AG10803 (cell line): ENCODE data around the gene KARS1.

ENCODE experiments used
- DNase-seq: peaks from one replicate; pipeline ENCODE4 v3.0.0; 2010; ENCODE audit warnings: low read depth
- H3K4me3 ChIP-seq: 2 replicates; pipeline ENCODE4 v1.5.1; 2011; ENCODE audit warnings: mild to moderate bottlenecking, low read length, control low read depth
- CTCF ChIP-seq: conservative IDR thresholded peaks from 2 replicates; pipeline ENCODE4 v1.5.1; 2011; ENCODE audit warnings: mild to moderate bottlenecking, low read length, control low read depth, inconsistent platforms

Gene KARS1

DNA sequence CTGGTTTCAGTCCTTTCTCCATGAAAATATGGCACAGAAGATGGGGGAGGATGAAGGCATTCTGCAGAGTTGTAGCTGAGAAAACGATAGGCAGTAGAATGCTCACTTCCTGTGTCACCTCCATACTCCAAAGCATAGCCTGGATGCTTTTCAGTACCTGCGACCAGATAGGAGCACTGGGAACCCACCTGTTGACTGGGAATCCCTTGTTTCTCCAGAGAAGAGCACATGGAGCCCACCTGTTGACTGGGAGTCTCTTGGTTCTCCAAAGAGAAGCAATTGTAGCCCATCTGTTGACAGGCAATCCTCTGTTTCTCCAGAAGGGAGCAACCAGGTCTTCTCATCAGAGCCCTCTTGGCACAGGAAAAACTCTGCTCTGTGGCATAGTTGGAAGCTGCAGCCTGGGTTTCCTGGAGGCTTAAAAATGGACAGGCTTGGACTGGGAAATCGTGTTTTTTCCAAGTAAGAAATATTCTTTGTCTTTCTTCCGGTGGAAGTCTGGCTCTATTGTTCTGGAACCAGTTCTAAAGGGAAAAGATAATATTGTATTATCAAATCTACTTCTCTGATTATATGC, 13.3 kb upstream of the KARS1 start:
- DNase-seq: no peak
- no peak overlapping the region for H3K4me3 ChIP-seq
- no peak for TF ChIP-seq CTCF

- no peak overlapping the region for H3K4me3 ChIP-seq
- DNase-seq: no peak
- no peak for TF ChIP-seq CTCF
Observed at GRCh38 chr16:75660321-75660720, 12.9 kb upstream of the KARS1 start.

DNA sequence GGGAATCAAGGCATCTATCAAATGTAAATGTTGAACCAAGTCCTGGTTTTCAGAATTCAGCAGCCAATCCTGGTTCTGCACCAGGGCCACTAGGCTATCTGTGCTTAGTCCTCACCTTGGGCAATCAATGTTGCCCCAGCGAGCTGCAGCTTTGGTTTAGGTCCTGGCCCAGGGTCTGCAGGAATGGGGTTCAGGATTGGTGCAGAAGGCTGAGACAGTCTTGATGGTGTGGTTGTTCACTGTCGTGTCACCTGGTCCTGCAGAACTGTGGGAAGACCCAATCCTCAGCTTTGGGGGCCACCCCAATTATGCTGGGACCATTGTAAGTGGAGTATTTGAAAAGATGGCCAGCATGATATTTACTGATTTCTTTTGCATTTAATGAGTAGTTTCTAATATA, 10.7 kb upstream of the KARS1 start:
- no peak for TF ChIP-seq CTCF
- DNase-seq: no peak
- H3K4me3 ChIP-seq: no peak overlapping the region

- TF ChIP-seq CTCF: no peak
- no peak overlapping the region for H3K4me3 ChIP-seq
- DNase-seq: peak; percentile 81
Observed at GRCh38 chr16:75653922-75654321, 6.5 kb upstream of the KARS1 start.

DNA sequence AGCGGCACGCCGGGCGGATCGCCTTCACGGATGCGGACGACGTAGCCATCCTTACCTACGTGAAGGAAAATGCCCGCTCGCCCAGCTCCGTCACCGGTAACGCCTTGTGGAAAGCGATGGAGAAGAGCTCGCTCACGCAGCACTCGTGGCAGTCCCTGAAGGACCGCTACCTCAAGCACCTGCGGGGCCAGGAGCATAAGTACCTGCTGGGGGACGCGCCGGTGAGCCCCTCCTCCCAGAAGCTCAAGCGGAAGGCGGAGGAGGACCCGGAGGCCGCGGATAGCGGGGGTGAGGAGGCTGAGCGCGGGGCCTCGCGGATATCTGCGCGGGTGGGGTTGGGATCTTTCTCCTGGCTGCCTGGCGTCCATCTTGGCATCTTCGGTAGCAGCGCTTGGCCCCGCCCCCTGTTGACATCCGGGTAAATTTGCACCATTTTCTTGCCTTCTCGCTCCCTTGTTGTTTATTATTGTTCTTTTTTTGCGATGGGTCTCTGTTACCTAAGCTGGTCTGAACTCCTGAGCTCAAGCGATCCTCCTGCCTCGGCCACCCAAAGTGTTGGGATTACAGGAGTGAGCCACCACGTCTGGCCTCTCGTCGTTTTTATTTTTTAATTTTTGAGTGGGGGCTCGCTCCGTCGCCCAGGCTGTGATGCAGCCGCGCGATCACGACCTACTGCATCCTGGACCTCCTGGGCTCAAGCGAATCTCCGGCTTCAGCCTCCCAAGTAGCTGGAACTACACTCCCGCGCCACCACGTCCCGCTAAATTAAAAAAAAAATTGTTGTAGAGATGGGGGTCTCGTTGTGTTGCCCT, 1.0 kb upstream of the KARS1 start:
- H3K4me3 ChIP-seq: peak overlapping the region; percentile 97
- peak; percentile 64 for DNase-seq
- TF ChIP-seq CTCF: no peak

DNA sequence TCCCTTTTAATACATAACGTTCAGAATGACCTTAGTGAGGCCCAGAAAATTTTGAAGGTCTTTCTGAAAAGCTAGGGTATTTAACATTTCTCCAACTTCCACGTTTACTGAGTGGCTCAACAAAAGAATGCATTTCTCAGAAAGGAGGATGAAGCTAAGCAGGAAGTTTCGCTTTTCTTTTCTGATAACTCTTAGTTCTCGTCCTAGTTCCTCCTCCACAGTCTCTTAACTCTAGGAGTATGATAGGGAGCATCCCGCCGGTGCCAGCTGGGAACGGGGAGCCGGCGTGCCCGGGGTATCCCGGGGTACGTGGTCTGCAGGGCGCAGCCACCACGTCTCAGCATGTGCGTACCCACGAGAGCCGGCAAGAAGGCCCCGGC, 363 bp downstream of the KARS1 start:
- H3K4me3 ChIP-seq: peak overlapping the region; percentile 97
- no peak for DNase-seq
- TF ChIP-seq CTCF: no peak
